Measurements from ENCODE around the gene GDF15.
"Not testable (repeated sequence)": the region's sequence is repeated elsewhere in the genome, so short reads cannot be mapped to it uniquely, and the experiment has no call there.

Gene GDF15

DNA sequence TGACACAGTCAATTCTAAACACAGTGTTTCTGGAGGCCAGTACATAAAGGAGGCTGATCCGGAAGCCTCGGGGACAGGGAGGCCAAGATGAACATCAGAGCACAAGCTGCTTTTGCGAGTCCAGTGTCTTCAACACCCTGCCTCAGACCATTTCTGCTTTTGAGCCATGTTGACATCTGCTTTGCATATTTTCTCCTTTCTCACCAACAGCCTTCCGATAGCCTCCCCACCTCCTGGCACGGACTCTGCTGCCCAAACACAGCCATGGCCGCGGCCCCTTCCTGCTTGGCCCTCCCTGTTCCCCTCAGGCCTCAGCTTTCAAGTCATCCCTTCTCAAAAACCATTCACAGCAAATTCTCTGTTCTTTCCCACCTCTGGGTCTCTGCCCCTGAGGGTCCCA lies 7.9 kb downstream of the GDF15 start:
- no peak for DNase-seq

GRCh38 chr19:18396471-18397241 lies 10.7 kb downstream of the GDF15 start:
- DNase-seq = no peak

- no peak for DNase-seq
These were observed 11.6 kb downstream of the GDF15 start, which contains the start of gene LRRC25 for GRCh38 chr19:18397242-18398202. TSS of gene LRRC25 (minus strand) at chr19:18397622. CDS start at chr19:18396963, 659 bp downstream.

DNA sequence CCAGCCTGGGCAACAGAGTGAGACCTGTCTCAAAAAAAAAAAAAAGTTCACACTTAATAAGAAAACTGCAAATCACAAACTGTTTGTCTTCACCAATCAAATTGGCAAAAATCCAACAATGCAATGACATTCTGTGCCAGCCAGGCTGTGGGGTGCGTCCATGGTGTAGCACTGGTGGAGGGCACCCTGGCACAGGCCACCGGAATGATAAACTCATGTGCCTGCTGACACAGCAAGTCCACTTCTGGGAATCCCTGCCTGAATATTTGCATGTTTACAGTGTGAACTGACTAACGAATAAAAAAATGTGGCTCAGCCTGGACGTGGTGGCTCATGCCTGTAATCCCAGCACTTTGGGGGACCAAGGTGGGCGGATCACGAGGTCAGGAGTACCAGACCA lies 13.1 kb downstream of the GDF15 start:
- DNase-seq = no peak

- peak; percentile 37 for DNase-seq
These were observed 15.7 kb downstream of the GDF15 start for GRCh38 chr19:18401580-18402112.

DNA sequence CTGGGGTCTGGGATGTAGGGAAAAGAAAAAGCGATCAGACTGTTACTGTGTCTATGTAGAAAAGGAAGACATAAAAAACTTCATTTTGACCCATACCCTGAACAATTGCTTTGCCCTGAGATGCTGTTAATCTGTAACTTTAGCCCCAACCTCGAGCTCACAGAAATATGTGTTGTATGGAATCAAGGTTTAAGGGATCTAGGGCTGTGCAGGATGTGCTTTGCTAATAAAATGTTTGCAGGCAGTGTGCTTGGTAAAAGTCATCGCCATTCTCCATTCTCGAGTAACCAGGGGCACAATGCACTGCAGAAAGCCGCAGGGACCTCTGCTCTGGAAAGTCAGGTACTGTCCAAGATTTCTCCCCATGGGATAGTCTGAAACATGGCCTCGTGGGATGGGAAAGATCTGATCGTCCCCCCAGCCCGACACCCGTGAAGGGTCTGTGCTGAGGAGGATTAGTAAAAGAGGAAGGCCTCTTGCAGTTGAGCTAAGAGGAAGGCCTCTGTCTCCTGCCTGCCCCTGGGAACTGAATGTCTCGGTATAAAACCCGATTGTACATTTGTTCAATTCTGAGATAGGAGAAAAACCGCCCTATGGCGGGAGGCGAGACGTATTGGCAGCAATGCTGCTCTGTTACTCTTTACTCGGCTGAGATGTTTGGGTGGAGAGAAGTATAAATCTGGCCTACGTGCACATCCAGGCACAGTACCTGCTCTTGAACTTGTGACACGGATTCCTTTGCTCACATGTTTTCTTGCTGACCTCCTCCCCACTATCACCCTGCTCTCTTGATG lies 16.7 kb downstream of the GDF15 start:
- not testable (repeated sequence) for DNase-seq

- not testable (repeated sequence) for DNase-seq
These were observed 19.8 kb downstream of the GDF15 start for GRCh38 chr19:18405754-18406153.

GRCh38 chr19:18406749-18407148 lies 20.8 kb downstream of the GDF15 start:
- no peak for DNase-seq

DNA sequence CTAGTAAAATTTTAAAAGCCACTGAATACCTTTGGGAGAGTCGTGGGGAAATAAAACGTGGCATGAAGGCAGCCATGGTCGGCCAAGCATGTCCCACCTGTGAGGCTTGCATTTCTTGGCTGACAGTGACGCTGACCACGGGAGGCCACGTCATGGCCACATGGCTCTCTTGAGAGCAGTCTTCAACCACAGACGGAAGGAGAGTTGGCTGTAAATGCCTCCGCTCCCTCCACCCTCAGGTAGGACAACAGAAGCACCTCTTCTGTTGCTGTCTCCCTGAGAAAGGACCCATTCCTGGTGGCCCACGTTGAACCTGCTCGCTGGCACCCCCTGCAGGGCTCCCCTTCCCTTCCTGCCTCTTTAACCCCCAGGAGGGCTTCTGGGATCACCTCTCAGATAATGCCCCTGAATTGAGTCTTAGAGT lies 22.1 kb downstream of the GDF15 start:
- DNase-seq = no peak

DNA sequence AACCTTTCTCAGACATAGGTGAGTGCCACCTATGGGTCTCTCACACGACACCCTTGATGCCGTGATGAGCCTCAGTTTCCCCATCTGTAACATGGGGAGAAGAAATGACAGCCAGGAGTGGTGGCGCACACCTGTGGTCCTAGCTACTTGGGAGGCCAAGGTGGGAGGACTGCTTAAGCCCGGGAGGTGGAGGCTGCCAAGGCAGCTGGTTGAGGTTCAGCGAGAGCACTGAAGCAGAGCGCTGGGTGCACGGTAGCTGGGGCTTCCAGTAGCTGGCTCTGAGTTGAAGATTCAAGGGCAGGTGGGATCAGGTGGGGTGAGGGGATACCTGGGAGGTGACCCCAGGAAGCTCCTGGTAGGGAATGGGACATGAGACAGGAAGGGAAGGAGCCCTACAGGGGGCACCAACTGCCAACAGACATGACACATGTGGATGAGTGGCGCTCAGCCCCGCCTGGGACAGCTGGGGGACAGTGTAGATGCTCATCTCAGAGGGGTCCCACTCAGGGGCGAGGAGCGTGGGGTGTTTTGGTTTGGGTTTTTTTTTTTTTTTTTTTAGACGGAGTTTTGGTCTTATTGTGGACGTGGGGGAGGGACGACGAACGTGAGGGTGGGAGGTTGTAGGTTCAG lies 26.8 kb downstream of the GDF15 start:
- no peak for DNase-seq

DNA sequence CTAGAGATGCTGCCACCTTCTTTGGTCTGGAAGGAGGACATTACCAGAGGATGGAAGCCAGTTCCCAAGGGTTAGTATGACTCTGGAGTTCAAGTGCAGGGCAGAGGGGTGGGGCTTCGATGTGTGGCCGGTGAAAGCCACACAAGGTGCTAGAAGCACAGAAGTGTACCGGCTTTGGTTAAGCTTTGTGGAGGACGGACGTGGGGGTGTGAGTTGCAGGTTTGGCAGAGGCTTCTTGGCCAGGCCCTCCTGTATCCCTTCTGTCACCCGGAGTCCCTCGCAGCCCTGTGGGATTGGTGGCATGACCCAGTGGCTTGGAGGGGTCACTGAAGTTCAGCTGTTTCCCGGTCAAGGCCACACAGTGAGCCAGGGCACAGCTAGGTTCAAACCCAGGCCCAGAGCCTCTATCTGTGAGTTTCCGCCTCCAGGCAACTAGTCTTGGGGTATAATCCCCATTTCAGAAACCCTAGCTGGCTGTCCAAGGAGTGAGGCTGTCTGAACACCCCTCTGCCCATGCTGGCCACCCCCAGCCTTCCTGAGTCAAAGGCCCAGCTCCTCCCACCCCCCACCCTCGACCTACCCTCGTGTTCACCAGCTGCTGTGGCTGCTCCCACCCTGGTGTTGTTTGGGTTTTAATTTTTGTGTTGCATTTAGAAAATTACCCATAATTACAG lies 28.7 kb downstream of the GDF15 start:
- peak; percentile 22 for DNase-seq

- DNase-seq = peak; percentile 91
These were observed 29.4 kb downstream of the GDF15 start for GRCh38 chr19:18415178-18415867.

DNA sequence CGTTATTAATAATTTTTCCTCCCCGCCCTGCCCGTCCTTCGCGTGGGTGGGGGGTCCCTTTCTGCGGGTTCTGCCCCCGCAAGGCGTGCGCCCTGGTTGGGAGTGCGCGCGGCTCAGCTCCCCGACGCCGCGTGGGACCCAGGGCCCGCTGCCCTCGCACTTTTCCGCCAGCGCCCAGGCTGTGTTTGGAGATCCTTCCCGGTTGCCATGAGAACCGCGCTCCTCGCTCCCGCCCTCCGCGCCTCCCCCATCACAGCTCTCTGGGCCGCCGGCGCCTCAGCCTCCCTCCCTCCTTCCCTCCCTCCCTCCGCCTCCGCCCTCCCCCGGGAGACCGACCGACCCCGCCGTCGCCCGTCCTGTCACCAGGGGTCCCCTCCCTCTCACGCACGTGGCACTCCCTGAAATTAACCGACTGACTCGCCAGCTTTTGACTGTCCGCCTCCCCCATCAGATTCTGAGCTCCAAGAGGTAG lies 30.9 kb downstream of the GDF15 start:
- DNase-seq = peak; percentile 91

GRCh38 chr19:18417250-18418028 lies 31.5 kb downstream of the GDF15 start:
- DNase-seq = peak; percentile 83

DNA sequence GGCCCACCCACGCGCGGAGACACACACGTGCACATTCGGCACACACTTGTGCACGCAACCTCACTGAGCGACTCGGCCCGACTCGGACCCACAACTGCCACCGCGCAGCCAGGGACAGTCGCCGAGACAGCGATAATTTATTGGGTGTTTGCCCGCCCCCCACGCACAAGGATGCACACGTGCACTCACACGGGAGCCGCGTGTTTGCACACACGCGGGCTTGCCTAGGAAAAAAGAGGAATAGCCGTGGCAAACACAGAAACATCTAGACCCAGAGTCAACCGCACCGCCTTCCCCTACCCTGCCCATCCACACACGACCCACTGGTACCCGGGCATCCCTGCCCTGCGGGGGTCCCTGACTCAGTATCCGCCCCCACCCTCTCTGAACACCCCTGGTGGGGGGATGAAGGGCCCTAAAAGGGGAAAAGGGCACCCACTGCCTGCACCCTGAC lies 32.1 kb downstream of the GDF15 start:
- DNase-seq = no peak

- no peak for DNase-seq
These were observed 32.7 kb downstream of the GDF15 start for GRCh38 chr19:18418483-18419194.

GRCh38 chr19:18419195-18419698 lies 33.3 kb downstream of the GDF15 start, which contains the start of gene SSBP4:
TSS of gene SSBP4 (plus strand) at chr19:18419398. CDS start at chr19:18419649, 251 bp downstream.
- peak; percentile 69 for DNase-seq

- DNase-seq = no peak
These were observed 33.9 kb downstream of the GDF15 start for GRCh38 chr19:18419699-18420460.

Data from NCI-H226 (cell line).